ENCODE results near the gene CPD. TPM values are rescaled to one million over a fixed set of nuclear protein-coding genes. Genes with fewer than 3 reads are reported as not detected.

Gene CPD
- total RNA-seq, 2 experiments from 2014 or later = 26.2 to 30.7 TPM

DNA sequence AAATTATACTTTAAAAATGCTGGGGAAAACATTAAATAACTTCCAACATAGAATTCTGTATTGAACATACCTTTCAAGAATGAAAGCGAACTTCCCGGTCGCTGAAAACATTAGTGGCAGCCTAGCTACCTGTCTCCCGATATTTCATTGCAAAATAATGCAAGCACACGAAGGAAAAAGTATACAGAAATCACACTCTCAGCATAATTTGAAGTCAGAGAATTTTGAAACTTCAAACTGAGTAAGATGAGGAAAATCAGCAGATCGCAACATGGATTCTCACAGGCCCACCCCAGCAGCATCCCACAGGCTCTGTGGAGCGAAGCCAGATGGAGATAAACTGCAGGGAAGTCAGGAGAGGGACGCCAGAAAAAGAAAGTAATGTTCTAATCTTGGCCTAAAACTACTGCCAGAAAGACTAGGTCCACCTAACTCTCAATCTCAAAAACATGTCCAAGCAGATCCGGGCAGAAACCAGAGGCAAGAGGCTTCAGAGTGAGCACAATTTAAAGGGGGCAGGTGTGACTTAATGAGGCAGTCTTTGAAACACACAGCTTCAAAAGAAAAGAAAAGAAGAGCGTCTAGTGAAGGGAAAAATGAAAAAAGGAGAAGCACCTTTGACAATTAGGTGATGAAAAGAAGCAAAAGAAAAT lies 93.6 kb downstream of the CPD start:
- Mint-ChIP-seq H3K27me3 (no peaks in the 10 kb centered on the region), H3K4me1 (ENCODE audit: low read depth) (peaks cover 18% of the 10 kb centered on the region), H3K4me3 (no peak overlapping the region), H3K9me3 (no peaks in the 10 kb centered on the region), H3K36me3 (ENCODE audit: low read depth) (peaks cover 4% of the 10 kb centered on the region), H3K27ac (no peak overlapping the region)
- no peak overlapping the region for H3K4me3 ChIP-seq (ENCODE audit: low read length)
- ATAC-seq (ENCODE audit: poor library complexity) = no peak
- POLR2A ChIA-PET = no interaction called here
- TF ChIP-seq, protein P1, sequence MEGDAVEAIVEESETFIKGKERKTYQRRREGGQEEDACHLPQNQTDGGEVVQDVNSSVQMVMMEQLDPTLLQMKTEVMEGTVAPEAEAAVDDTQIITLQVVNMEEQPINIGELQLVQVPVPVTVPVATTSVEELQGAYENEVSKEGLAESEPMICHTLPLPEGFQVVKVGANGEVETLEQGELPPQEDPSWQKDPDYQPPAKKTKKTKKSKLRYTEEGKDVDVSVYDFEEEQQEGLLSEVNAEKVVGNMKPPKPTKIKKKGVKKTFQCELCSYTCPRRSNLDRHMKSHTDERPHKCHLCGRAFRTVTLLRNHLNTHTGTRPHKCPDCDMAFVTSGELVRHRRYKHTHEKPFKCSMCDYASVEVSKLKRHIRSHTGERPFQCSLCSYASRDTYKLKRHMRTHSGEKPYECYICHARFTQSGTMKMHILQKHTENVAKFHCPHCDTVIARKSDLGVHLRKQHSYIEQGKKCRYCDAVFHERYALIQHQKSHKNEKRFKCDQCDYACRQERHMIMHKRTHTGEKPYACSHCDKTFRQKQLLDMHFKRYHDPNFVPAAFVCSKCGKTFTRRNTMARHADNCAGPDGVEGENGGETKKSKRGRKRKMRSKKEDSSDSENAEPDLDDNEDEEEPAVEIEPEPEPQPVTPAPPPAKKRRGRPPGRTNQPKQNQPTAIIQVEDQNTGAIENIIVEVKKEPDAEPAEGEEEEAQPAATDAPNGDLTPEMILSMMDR (IDR thresholded peaks at IDR 0.05) = no peak
- H3K36me3 ChIP-seq (ENCODE audit: insufficient read depth, low read length) = no peaks in the 10 kb centered on the region
- H3K9me3 ChIP-seq (ENCODE audit: control insufficient read depth in 1 of 2, insufficient read depth in 1 of 2, low read length in 2 of 2) = no peaks in the 10 kb centered on the region
- H3K4me1 ChIP-seq (ENCODE audit: insufficient read depth, low read length) = peaks cover 5% of the 10 kb centered on the region
- no peak for DNase-seq
- CTCF ChIA-PET = no interaction called here
- H3K27me3 ChIP-seq (ENCODE audit: control insufficient read depth in 1 of 2, insufficient read depth in 2 of 2, low read length in 2 of 2) = peaks cover 0 to 5% of the 10 kb centered on the region in 2 experiments
- no peak overlapping the region for H3K27ac ChIP-seq (ENCODE audit: low read depth in 1 of 2, low read length in 2 of 2)
- intact Hi-C loops (cut with DNase I, micrococcal nuclease) = loop anchor here in 1 of 2 experiments (10.0 kb wide), 3 partner anchors 242 to 898 kb away; partner anchors contain the start of gene TEFM

DNA sequence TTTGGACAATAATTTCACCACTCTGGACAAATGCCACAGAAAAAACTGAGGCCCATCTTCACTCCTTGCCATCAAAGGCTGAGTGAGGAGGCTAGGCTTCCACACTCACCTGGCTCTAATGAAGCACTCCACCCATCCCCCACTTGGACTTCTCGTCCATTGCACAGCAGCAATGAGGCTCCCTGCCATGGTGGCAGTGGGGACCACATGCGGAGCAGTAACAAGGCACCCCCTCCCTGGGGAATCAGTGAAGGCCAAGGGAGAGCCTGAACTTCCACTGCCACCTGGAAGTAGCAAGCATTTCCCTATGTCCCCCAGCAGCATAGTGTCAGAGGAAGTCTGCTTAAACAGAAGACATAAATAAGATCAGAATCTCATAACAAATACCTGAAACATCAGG lies 96.5 kb downstream of the CPD start:
- ATAC-seq (ENCODE audit: poor library complexity) = no peak
- CTCF ChIA-PET = interaction anchor here (3.1 kb wide), 1 partner anchor 8 kb away, joined by 14 read pairs; no protein-coding TSS in a partner anchor
- H3K4me3 Mint-ChIP-seq = no peak overlapping the region

DNA sequence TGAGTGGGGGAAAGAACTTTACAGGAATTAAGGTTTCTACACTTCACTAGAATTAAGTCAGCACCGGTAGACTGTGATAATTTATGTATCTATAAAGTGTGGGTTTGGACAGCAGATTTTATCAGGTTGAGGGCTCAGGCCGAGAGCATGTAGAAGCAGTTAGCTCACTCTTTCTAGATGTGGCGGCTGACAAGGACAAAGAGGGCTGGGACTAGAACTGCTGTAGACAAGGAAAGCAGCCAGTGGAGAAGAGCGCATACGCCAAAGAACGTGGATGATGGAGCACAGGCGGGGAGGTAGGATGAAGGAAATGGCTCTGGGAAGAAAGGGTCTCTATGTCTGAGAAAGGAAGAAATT lies 98.0 kb downstream of the CPD start:
- peaks cover 0 to 5% of the 10 kb centered on the region in 2 experiments for H3K27me3 ChIP-seq (ENCODE audit: control insufficient read depth in 1 of 2, insufficient read depth in 2 of 2, low read length in 2 of 2)
- peaks cover 45% of the 10 kb centered on the region for H3K4me1 Mint-ChIP-seq (ENCODE audit: low read depth)
- H3K4me1 ChIP-seq (ENCODE audit: insufficient read depth, low read length) = peaks cover 13% of the 10 kb centered on the region
- peak overlapping the region; percentile 97 for H3K4me3 Mint-ChIP-seq
- peaks cover 30% of the 10 kb centered on the region for H3K36me3 Mint-ChIP-seq (ENCODE audit: low read depth)
- intact Hi-C loops (cut with DNase I, micrococcal nuclease) = loop anchor here (1.0 to 10.0 kb wide), 8 partner anchors 98 to 902 kb away; partner anchors contain the start of genes CPD (in 1 of the 2), CRLF3 (in 1 of the 2), NSRP1 (in 1 of the 2) and TEFM (in 1 of the 2)
- H3K36me3 ChIP-seq (ENCODE audit: insufficient read depth, low read length) = peaks cover 9% of the 10 kb centered on the region
- H3K27me3 Mint-ChIP-seq = no peaks in the 10 kb centered on the region
- POLR2A ChIA-PET = interaction anchor here (0.9 to 2.0 kb wide), 11 partner anchors 8 to 1184 kb away, joined by 3 to 8 read pairs (median 4); no protein-coding TSS in a partner anchor
- TF ChIP-seq, protein P1 (IDR thresholded peaks at IDR 0.05) = no peak
- peak; percentile 6 for ATAC-seq (ENCODE audit: poor library complexity)
- H3K9me3 Mint-ChIP-seq = no peaks in the 10 kb centered on the region
- H3K27ac ChIP-seq (ENCODE audit: low read depth in 1 of 2, low read length in 2 of 2) = peak overlapping the region in 1 of 2 donors; percentile 71
- H3K4me3 ChIP-seq (ENCODE audit: low read length) = peak overlapping the region; percentile 56
- CTCF ChIA-PET = interaction anchor here (0.6 to 3.1 kb wide), 18 partner anchors 9 to 547 kb away, joined by 3 to 14 read pairs (median 3); partner anchors contain the start of gene SSH2
- no peaks in the 10 kb centered on the region for H3K9me3 ChIP-seq (ENCODE audit: control insufficient read depth in 1 of 2, insufficient read depth in 1 of 2, low read length in 2 of 2)
- H3K27ac Mint-ChIP-seq = peak overlapping the region; percentile 94
- DNase-seq = peak in 4 of 14 experiments; percentile 1 to 35 (median 19)

More for the DNA sequence above, 96.5 kb downstream of the CPD start:
- POLR2A ChIA-PET = no interaction called here
- peak overlapping the region; percentile 94 for H3K27ac Mint-ChIP-seq
- DNase-seq = peak in 1 of 14 experiments; percentile 15
- Histone ChIP-seq H3K9me3 (ENCODE audit: control insufficient read depth in 1 of 2, insufficient read depth in 1 of 2, low read length in 2 of 2) (no peaks in the 10 kb centered on the region), H3K27me3 (ENCODE audit: control insufficient read depth in 1 of 2, insufficient read depth in 2 of 2, low read length in 2 of 2) (peaks cover 0 to 5% of the 10 kb centered on the region in 2 experiments), H3K4me3 (ENCODE audit: low read length) (no peak overlapping the region), H3K27ac (ENCODE audit: low read depth in 1 of 2, low read length in 2 of 2) (no peak overlapping the region), H3K4me1 (ENCODE audit: insufficient read depth, low read length) (peaks cover 13% of the 10 kb centered on the region), H3K36me3 (ENCODE audit: insufficient read depth, low read length) (no peaks in the 10 kb centered on the region)
- H3K4me1 Mint-ChIP-seq (ENCODE audit: low read depth) = peaks cover 36% of the 10 kb centered on the region
- intact Hi-C loops (cut with DNase I, micrococcal nuclease) = loop anchor here in 1 of 2 experiments (5.0 to 10.0 kb wide), 4 partner anchors 240 to 900 kb away; partner anchors contain the start of genes NSRP1 and TEFM
- TF ChIP-seq, protein P1 (IDR thresholded peaks at IDR 0.05) = no peak
- H3K27me3 Mint-ChIP-seq = no peaks in the 10 kb centered on the region
- H3K9me3 Mint-ChIP-seq = no peaks in the 10 kb centered on the region
- H3K36me3 Mint-ChIP-seq (ENCODE audit: low read depth) = peaks cover 20% of the 10 kb centered on the region

Data from CD4-positive, alpha-beta T cell (primary cell).